ENCODE results near the gene SRBD1. TPM values are rescaled to one million over a fixed set of nuclear protein-coding genes. Genes with fewer than 3 reads are reported as not detected.

SRBD1 gene, protein sequence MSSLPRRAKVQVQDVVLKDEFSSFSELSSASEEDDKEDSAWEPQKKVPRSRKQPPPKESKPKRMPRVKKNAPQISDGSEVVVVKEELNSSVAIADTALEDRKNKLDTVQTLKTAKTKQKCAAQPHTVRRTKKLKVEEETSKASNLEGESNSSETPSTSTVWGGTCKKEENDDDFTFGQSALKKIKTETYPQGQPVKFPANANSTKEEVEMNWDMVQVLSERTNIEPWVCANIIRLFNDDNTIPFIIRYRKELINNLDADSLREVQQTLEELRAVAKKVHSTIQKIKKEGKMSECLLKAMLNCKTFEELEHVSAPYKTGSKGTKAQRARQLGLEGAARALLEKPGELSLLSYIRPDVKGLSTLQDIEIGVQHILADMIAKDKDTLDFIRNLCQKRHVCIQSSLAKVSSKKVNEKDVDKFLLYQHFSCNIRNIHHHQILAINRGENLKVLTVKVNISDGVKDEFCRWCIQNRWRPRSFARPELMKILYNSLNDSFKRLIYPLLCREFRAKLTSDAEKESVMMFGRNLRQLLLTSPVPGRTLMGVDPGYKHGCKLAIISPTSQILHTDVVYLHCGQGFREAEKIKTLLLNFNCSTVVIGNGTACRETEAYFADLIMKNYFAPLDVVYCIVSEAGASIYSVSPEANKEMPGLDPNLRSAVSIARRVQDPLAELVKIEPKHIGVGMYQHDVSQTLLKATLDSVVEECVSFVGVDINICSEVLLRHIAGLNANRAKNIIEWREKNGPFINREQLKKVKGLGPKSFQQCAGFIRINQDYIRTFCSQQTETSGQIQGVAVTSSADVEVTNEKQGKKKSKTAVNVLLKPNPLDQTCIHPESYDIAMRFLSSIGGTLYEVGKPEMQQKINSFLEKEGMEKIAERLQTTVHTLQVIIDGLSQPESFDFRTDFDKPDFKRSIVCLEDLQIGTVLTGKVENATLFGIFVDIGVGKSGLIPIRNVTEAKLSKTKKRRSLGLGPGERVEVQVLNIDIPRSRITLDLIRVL
- polyA plus RNA-seq = 5.8 to 8.8 TPM (median 5.9 TPM) in 3 replicates
- 4.1 TPM for polyA plus RNA-seq (2011; ENCODE audit: low read depth)
- polyA plus RNA-seq (2011; cell fraction: cytosol; rRNA removed) = 4.0 and 7.0 TPM in 2 replicates
- polyA plus RNA-seq (2011; cell fraction: nucleus; rRNA removed) = 7.5 and 8.6 TPM in 2 replicates
- 3.7 and 7.9 TPM in 2 replicates for polyA plus RNA-seq (2012; ENCODE audit: low replicate concordance)
- polyA minus RNA-seq = 1.7 to 20.6 TPM (median 8.5 TPM) in 3 replicates
- 4.8 TPM for polyA minus RNA-seq (2011; cell fraction: cytosol; rRNA and poly(A)+ RNA removed)
- 11.3 and 29.3 TPM in 2 replicates for polyA minus RNA-seq (2011; cell fraction: nucleus; rRNA and poly(A)+ RNA removed)

DNA sequence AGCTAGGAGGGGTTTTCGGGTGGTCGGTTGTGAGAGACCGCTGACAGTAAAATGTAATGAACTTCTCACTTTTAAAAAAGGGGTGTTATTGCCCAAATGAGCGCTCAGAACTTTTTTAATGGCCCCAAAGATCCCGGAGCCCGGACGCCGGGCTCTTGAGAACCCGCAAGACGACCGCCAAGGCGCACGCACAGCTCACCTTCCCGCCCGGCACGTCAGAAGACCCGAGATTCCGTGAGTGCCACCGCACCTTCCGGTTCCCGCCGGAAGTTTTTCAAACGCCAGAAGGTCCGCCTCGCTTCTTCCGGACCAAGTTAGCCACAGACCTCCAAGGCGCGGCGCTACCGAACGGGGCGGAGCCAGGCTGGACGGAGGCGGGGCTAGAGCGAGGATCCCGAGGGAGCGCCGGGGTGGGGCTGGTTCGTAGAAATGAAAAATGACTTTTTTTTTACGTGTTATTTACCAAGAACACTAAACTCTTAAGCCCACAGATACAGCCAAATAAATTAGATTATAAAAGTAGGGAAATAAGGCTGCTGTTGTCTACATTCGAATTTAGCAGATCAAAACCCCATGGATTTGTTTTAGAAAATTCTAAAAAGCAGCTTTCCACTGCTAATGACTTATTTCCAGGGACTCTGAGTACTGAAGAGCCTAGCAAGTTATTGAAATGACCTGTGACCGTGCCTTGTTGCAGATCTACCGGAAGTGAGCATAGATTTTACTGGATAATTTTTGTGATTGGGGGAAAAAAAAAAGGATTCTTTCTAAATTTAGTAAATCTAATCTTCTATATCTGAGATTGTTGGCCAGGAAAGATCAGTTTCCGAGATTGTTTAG lies at the start of gene SRBD1:
Gene SRBD1, minus strand, starts transcription at position 248 of the 840 bp plus-strand sequence. CDS start 5,826 bp downstream, outside the sequence.
- Histone ChIP-seq H3K9me3 (ENCODE audit: control insufficient read depth, low read depth, low read length) (no peaks in the 10 kb centered on the region), H2AFZ (ENCODE audit: control insufficient read depth, low read length) (peak within 1 kb of the TSS; percentile 83), H3K4me3 (ENCODE audit: control insufficient read depth in 2 of 3, extremely low read depth in 1 of 3, insufficient read depth in 2 of 3, low read depth in 1 of 3, low read length in 3 of 3) (peak within 1 kb of the TSS; percentile 79 to 83 (median 81)), H3K9me1 (ENCODE audit: control insufficient read depth, extremely low read depth, insufficient read depth, low read length) (no peaks in the 10 kb centered on the region), H3K27ac (ENCODE audit: control insufficient read depth, insufficient read depth, low read length) (peak within 1 kb of the TSS; percentile 89), H3K4me2 (ENCODE audit: control insufficient read depth, extremely low read depth, insufficient read depth, low read depth, low read length) (peak within 1 kb of the TSS; percentile 98), H3K27me3 (ENCODE audit: control insufficient read depth, extremely low read depth, insufficient read depth, low read length) (no peaks in the 10 kb centered on the region), H3K9ac (ENCODE audit: control insufficient read depth, extremely low read depth, insufficient read depth, low read length) (peak within 1 kb of the TSS; percentile 89), H3K36me3 (ENCODE audit: control insufficient read depth in 2 of 2, extremely low read depth in 1 of 2, insufficient read depth in 2 of 2, low read length in 2 of 2) (no peaks in the 10 kb centered on the region), H4K20me1 (ENCODE audit: control insufficient read depth, extremely low read depth, insufficient read depth, low read length) (no peaks in the 10 kb centered on the region), H3K79me2 (ENCODE audit: control insufficient read depth, insufficient read depth, low read length) (peaks cover 34% of the 10 kb centered on the region), H3K4me1 (ENCODE audit: control insufficient read depth, extremely low read depth, insufficient read depth, low read length) (peaks cover 25% of the 10 kb centered on the region)
- dilution Hi-C loops (cut with MboI; ENCODE audit: extremely low pct_ligation_motif_present, low sequenced_read_pairs) = no loop called here
- no peak for FAIRE-seq
- TF ChIP-seq EZH2 (IDR thresholded peaks at IDR 0.05; ENCODE audit: low read length) = no peak
- TF ChIP-seq, protein P1, sequence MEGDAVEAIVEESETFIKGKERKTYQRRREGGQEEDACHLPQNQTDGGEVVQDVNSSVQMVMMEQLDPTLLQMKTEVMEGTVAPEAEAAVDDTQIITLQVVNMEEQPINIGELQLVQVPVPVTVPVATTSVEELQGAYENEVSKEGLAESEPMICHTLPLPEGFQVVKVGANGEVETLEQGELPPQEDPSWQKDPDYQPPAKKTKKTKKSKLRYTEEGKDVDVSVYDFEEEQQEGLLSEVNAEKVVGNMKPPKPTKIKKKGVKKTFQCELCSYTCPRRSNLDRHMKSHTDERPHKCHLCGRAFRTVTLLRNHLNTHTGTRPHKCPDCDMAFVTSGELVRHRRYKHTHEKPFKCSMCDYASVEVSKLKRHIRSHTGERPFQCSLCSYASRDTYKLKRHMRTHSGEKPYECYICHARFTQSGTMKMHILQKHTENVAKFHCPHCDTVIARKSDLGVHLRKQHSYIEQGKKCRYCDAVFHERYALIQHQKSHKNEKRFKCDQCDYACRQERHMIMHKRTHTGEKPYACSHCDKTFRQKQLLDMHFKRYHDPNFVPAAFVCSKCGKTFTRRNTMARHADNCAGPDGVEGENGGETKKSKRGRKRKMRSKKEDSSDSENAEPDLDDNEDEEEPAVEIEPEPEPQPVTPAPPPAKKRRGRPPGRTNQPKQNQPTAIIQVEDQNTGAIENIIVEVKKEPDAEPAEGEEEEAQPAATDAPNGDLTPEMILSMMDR (optimal IDR thresholded peaks at IDR 0.05 in 1 of 3, IDR thresholded peaks at IDR 0.05 in 1 of 3, conservative IDR thresholded peaks at IDR 0.05 in 1 of 3; ENCODE audit: extremely low read depth in 1 of 3, insufficient read depth in 2 of 3, low read length in 3 of 3) = no peak
- DNase-seq (ENCODE audit: low read depth, low spot score) = peak; percentile 50

DNA sequence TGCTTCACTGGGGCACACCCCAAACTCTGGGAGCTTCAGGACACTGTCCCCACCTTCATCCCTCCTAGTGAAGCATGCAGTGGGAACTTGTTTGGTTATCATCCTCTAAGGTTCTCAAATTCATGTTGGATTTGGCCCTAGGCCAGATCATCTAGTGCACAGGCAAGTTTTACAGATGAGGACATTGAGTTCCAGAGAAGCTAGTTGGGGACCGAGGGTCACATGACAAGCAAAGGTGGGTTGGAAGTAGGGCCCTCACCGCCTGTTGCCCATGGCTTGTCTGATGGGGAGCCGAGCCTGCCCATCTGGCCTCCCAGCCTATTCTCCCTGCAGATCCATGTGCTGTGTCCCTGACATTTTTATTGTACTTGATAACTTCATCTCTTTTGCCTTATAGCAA lies 43.2 kb upstream of the SRBD1 start:
- dilution Hi-C loops (cut with MboI; ENCODE audit: extremely low pct_ligation_motif_present, low sequenced_read_pairs) = no loop called here
- H3K36me3 ChIP-seq (ENCODE audit: control insufficient read depth in 2 of 2, extremely low read depth in 1 of 2, insufficient read depth in 2 of 2, low read length in 2 of 2) = no peaks in the 10 kb centered on the region
- no peak overlapping the region for H3K4me2 ChIP-seq (ENCODE audit: control insufficient read depth, extremely low read depth, insufficient read depth, low read depth, low read length)
- H3K9me1 ChIP-seq (ENCODE audit: control insufficient read depth, extremely low read depth, insufficient read depth, low read length) = no peaks in the 10 kb centered on the region
- H3K9me3 ChIP-seq (ENCODE audit: control insufficient read depth, low read depth, low read length) = no peaks in the 10 kb centered on the region
- H2AFZ ChIP-seq (ENCODE audit: control insufficient read depth, low read length) = no peak overlapping the region
- DNase-seq (ENCODE audit: low read depth, low spot score) = no peak
- H3K4me1 ChIP-seq (ENCODE audit: control insufficient read depth, extremely low read depth, insufficient read depth, low read length) = peaks cover 14% of the 10 kb centered on the region
- no peak overlapping the region for H3K9ac ChIP-seq (ENCODE audit: control insufficient read depth, extremely low read depth, insufficient read depth, low read length)
- no peaks in the 10 kb centered on the region for H3K79me2 ChIP-seq (ENCODE audit: control insufficient read depth, insufficient read depth, low read length)
- no peak for FAIRE-seq
- no peak overlapping the region for H3K27ac ChIP-seq (ENCODE audit: control insufficient read depth, insufficient read depth, low read length)
- no peak overlapping the region for H3K4me3 ChIP-seq (ENCODE audit: control insufficient read depth in 2 of 3, extremely low read depth in 1 of 3, insufficient read depth in 2 of 3, low read depth in 1 of 3, low read length in 3 of 3)
- H4K20me1 ChIP-seq (ENCODE audit: control insufficient read depth, extremely low read depth, insufficient read depth, low read length) = no peaks in the 10 kb centered on the region
- no peak for TF ChIP-seq EZH2 (IDR thresholded peaks at IDR 0.05; ENCODE audit: low read length)
- TF ChIP-seq, protein P1 (optimal IDR thresholded peaks at IDR 0.05 in 1 of 3, IDR thresholded peaks at IDR 0.05 in 1 of 3, conservative IDR thresholded peaks at IDR 0.05 in 1 of 3; ENCODE audit: extremely low read depth in 1 of 3, insufficient read depth in 2 of 3, low read length in 3 of 3) = no peak
- no peaks in the 10 kb centered on the region for H3K27me3 ChIP-seq (ENCODE audit: control insufficient read depth, extremely low read depth, insufficient read depth, low read length)
